Endothelial cell of umbilical vein (primary cell): ENCODE measurements around the gene IBA57. TPM values are rescaled to one million over a fixed set of nuclear protein-coding genes. Genes with fewer than 3 reads are reported as not detected.

Experiments
- BruUV-seq: library from RNA; stranded (reverse); fragments of 400-500 nt; replicated peaks from 2 replicates; lab custom pipeline; 2021; lab: Mats Ljungman, UMichigan
- CTCF ChIA-PET: fragments of 300-600, 350-600 bp; sonication (Branson Sonifier 250); formaldehyde crosslinking; loops from one replicate; lab custom pipeline; 2021; ENCODE audit warnings: antibody characterized with exemption, inconsistent platforms; lab: Charles Lee
- POLR2A ChIA-PET: fragments of 300-600, 350-600 bp; sonication (Branson Sonifier 250); formaldehyde crosslinking; loops from one replicate; lab custom pipeline; 2021; ENCODE audit warnings: antibody characterized with exemption, inconsistent platforms; lab: Charles Lee
- DNase-seq: peaks from one replicate; pipeline ENCODE4 v3.0.0-alpha.2; 2011; ENCODE audit warnings: low read depth, low spot score
- FAIRE-seq: peaks from 2 replicates; lab custom pipeline; 2011; peaks lifted over from hg19 to GRCh38; lab: Jason Lieb, UNC
- H2AFZ ChIP-seq: 2 replicates; pipeline ENCODE4 v1.6.0; 2012; ENCODE audit warnings: low read depth, low read length, control low read depth, inconsistent platforms
- H3K27ac ChIP-seq: 2 replicates; pipeline ENCODE4 v1.5.1; 2011; ENCODE audit warnings: low read depth, mild to moderate bottlenecking, control low read depth, low read length, moderate library complexity; ENCODE audit not compliant: insufficient read depth
- H3K27me3 ChIP-seq, 2 experiments: 2 replicates each; pipeline versions ENCODE4 v1.6.0 to v1.6.1; 2011; ENCODE audit warnings: low read length in 2 of 2, mixed read lengths in 1 of 2; ENCODE audit not compliant: control insufficient read depth in 2 of 2, insufficient read depth in 2 of 2
- H3K36me3 ChIP-seq, 2 experiments: 2 replicates in 1 of 2; 3 replicates in 1 of 2; pipeline ENCODE4 v1.5.1; 2011; ENCODE audit warnings: low read length in 2 of 2, mild to moderate bottlenecking in 1 of 2, moderate library complexity in 1 of 2; ENCODE audit not compliant: control insufficient read depth in 2 of 2, insufficient read depth in 2 of 2; ENCODE audit errors: extremely low read depth in 1 of 2
- H3K4me1 ChIP-seq: 3 replicates; pipeline ENCODE4 v1.5.1; 2011; ENCODE audit warnings: mild to moderate bottlenecking, low read length; ENCODE audit not compliant: control insufficient read depth, insufficient read depth; ENCODE audit errors: extremely low read depth
- H3K4me2 ChIP-seq: 2 replicates; pipeline ENCODE4 v1.6.1; 2011; ENCODE audit warnings: low read length, control low read depth, mixed read lengths; ENCODE audit not compliant: insufficient read depth
- H3K4me3 ChIP-seq, 3 experiments: fragments of 200-600 bp in 1 of 3; sonication (generic), shearing (Covaris generic) in 1 of 3; replicated peaks in 1 of 3; 2 replicates each; pipeline ENCODE4 v1.5.1; 2011 to 2016; ENCODE audit warnings: control low read depth in 3 of 3, low read length in 3 of 3, mild to moderate bottlenecking in 2 of 3, inconsistent platforms in 1 of 3, low read depth in 1 of 3, moderate library complexity in 1 of 3; ENCODE audit not compliant: insufficient read depth in 1 of 3
- H3K79me2 ChIP-seq: 2 replicates; pipeline ENCODE4 v1.6.0; 2012; ENCODE audit warnings: low read length, inconsistent platforms; ENCODE audit not compliant: control insufficient read depth, insufficient read depth
- H3K9ac ChIP-seq: replicated peaks from 2 replicates; pipeline ENCODE3; 2011; ENCODE audit warnings: low read length, control low read depth; ENCODE audit not compliant: insufficient read depth; ENCODE audit errors: extremely low read depth
- H3K9me1 ChIP-seq: replicated peaks from 3 replicates; pipeline ENCODE4 v1.6.0; 2011; ENCODE audit warnings: mild to moderate bottlenecking, low read length; ENCODE audit not compliant: control insufficient read depth, insufficient read depth; ENCODE audit errors: extremely low read depth
- H3K9me3 ChIP-seq: replicated peaks from 2 replicates; pipeline ENCODE4 v1.5.1; 2012; ENCODE audit warnings: low read length, inconsistent platforms; ENCODE audit not compliant: control insufficient read depth, insufficient read depth
- H4K20me1 ChIP-seq: replicated peaks from 2 replicates; pipeline ENCODE3; 2011; ENCODE audit warnings: mild to moderate bottlenecking, low read length; ENCODE audit not compliant: control insufficient read depth, insufficient read depth; ENCODE audit errors: extremely low read depth
- CTCF ChIP-seq, 2 donors: IDR thresholded peaks; 1 replicate in 1 of 2; 2 replicates in 1 of 2; pipeline ENCODE4 v1.5.1; 2011; ENCODE audit warnings: low read length in 2 of 2, mild to moderate bottlenecking in 2 of 2, moderate library complexity in 2 of 2, control low read depth in 1 of 2, inconsistent platforms in 1 of 2, low read depth in 1 of 2; ENCODE audit not compliant: insufficient read depth in 1 of 2; ENCODE audit errors: extremely low read depth in 1 of 2
- EZH2 ChIP-seq: IDR thresholded peaks from 2 replicates; pipeline ENCODE4 v1.6.1; 2012; ENCODE audit warnings: borderline replicate concordance, low read depth, mild to moderate bottlenecking, moderate library complexity, low read length, inconsistent platforms; ENCODE audit not compliant: severe bottlenecking
- FOS ChIP-seq: IDR thresholded peaks from 2 replicates; pipeline ENCODE4 v1.6.1; 2011; ENCODE audit warnings: mild to moderate bottlenecking, low read length, moderate library complexity, borderline replicate concordance; ENCODE audit not compliant: insufficient read depth
- GATA2 ChIP-seq: IDR thresholded peaks from 2 replicates; pipeline ENCODE4 v1.7.0; 2011; ENCODE audit warnings: low read depth, mild to moderate bottlenecking, moderate library complexity, mixed read lengths, low read length; ENCODE audit not compliant: insufficient read length, insufficient read depth
- MAX ChIP-seq: IDR thresholded peaks from 2 replicates; pipeline ENCODE4 v1.6.1; 2011; ENCODE audit not compliant: insufficient read depth, insufficient read length
- POLR2A ChIP-seq: IDR thresholded peaks from 2 replicates; pipeline ENCODE4 v1.6.1; 2012; ENCODE audit warnings: low read depth, mild to moderate bottlenecking, control low read depth, low read length
- dilution Hi-C: fragments of 300-500 bp; cut with MboI; formaldehyde crosslinking; loops from one replicate; pipeline ENCODE4 v1.15.0; 2019; ENCODE audit warnings: low sequenced_read_pairs; ENCODE audit not compliant: extremely low pct_ligation_motif_present
- intact Hi-C: fragments of 100-400 bp; cut with micrococcal nuclease; formaldehyde crosslinking; loops from one replicate; pipeline ENCODE4 v1.10.0; 2022
- polyA plus RNA-seq, 4 experiments: library from polyadenylated mRNA; depleted of rRNA in 3 of 4; stranded (reverse) in 3 of 4; unstranded in 1 of 4; fragments of >200 nt; gene quantifications; 2 replicates each; pipeline versions ENCODE4 v1.2.1 to v1.2.3, GENCODE V29; 2011 to 2012; ENCODE audit warnings: missing spikeins in 1 of 4
- total RNA-seq: library from RNA; stranded (reverse); gene quantifications from 2 replicates; pipeline ENCODE4 v1.2.3, GENCODE V29; 2021

Gene IBA57
- total and polyA plus RNA-seq, 2 donors (not counting 3 experiments of a cell fraction or from before 2014, with no cell fraction given), result 3.4 to 7.7 TPM

- Histone ChIP-seq H3K4me3 (peak overlapping the region in 1 of 3 experiments; percentile 77), H3K79me2 (peaks cover 67% of the 10 kb centered on the region), H3K9ac (no peak overlapping the region), H3K27ac (no peak overlapping the region), H2AFZ (no peak overlapping the region), H3K9me1 (no peaks in the 10 kb centered on the region), H3K36me3 (peaks cover 0 to 12% of the 10 kb centered on the region in 2 experiments), H3K4me1 (peaks cover 18% of the 10 kb centered on the region), H3K27me3 (peaks cover 1 to 2% of the 10 kb centered on the region in 2 experiments), H3K9me3 (no peaks in the 10 kb centered on the region), H4K20me1 (no peaks in the 10 kb centered on the region), H3K4me2 (peak overlapping the region; percentile 93)
- no peak for DNase-seq
- POLR2A ChIA-PET, result interaction anchor here (0.7 to 1.7 kb wide), 2 partner anchors 23 to 24 kb away, joined by 3 to 4 read pairs; partner anchors contain the start of gene IBA57
- CTCF ChIA-PET, result interaction anchor here (0.9 to 3.5 kb wide), 3 partner anchors 11 to 143 kb away, joined by 5 to 12 read pairs (median 7); partner anchors contain the start of gene IBA57
- intact Hi-C loops, result no loop called here
- TF ChIP-seq GATA2 (no peak), FOS (no peak)
- dilution Hi-C loops, result no loop called here
- no TSS peak for BruUV-seq
- FAIRE-seq, result no peak
Observed at GRCh38 chr1:228142155-228142691, 23.4 kb upstream of the IBA57 start.

GRCh38 chr1:228142701-228143136 is 22.9 kb upstream of the IBA57 start:
- no peaks in the 10 kb centered on the region for H4K20me1 ChIP-seq
- TF ChIP-seq CTCF (IDR thresholded peaks at IDR 0.05; ENCODE audit: extremely low read depth in 1 of 2, insufficient read depth in 1 of 2, low read depth in 1 of 2, low read length in 2 of 2) (no peak), POLR2A (no peak), EZH2 (no peak), MAX (no peak), GATA2 (no peak)
- ChIA-PET POLR2A (interaction anchor here (0.7 to 1.7 kb wide), 2 partner anchors 22 to 24 kb away, joined by 3 to 4 read pairs; partner anchors contain the start of gene IBA57), CTCF (interaction anchor here (0.9 to 3.5 kb wide), 2 partner anchors 12 to 23 kb away, joined by 5 to 12 read pairs; partner anchors contain the start of gene IBA57)
- FAIRE-seq, result no peak
- no peak overlapping the region for H3K27ac ChIP-seq
- H3K79me2 ChIP-seq, result peaks cover 68% of the 10 kb centered on the region
- dilution Hi-C loops, result no loop called here
- H3K9me3 ChIP-seq, result no peaks in the 10 kb centered on the region
- intact Hi-C loops, result no loop called here
- H3K4me1 ChIP-seq, result peaks cover 18% of the 10 kb centered on the region
- H3K4me3 ChIP-seq, result no peak overlapping the region
- H3K9me1 ChIP-seq, result no peaks in the 10 kb centered on the region
- H2AFZ ChIP-seq, result no peak overlapping the region
- no peak overlapping the region for H3K4me2 ChIP-seq
- H3K9ac ChIP-seq, result no peak overlapping the region
- peaks cover 0 to 16% of the 10 kb centered on the region in 2 experiments for H3K36me3 ChIP-seq
- no peaks in the 10 kb centered on the region for H3K27me3 ChIP-seq
- DNase-seq, result no peak
- no TSS peak for BruUV-seq
